GM23338 (cell line): ENCODE measurements around the gene TSHZ2. TPM values are rescaled to one million over a fixed set of nuclear protein-coding genes. Genes with fewer than 3 reads are reported as not detected.

Source experiments
- CTCF ChIP-seq, 2 experiments: fragments of 200-600 bp in 1 of 2; sonication (generic) in 1 of 2; conservative IDR thresholded peaks; 2 replicates each; pipeline versions ENCODE4 v1.5.1 to v1.6.1; 2016 to 2017; ENCODE audit warnings: antibody characterized with exemption in 2 of 2, low read depth in 2 of 2, mild to moderate bottlenecking in 2 of 2, moderate library complexity in 1 of 2
- EZH2phosphoT487 ChIP-seq: fragments of 200-600 bp; sonication (generic); IDR thresholded peaks from one replicate; pipeline ENCODE4 v1.8.1; 2018; ENCODE audit warnings: antibody characterized with exemption; ENCODE audit not compliant: unreplicated experiment
- REST ChIP-seq: IDR thresholded peaks from one replicate; pipeline ENCODE4 v1.6.1; 2018; ENCODE audit warnings: antibody characterized with exemption; ENCODE audit not compliant: unreplicated experiment
- STAT1 ChIP-seq: IDR thresholded peaks from one replicate; pipeline ENCODE4 v1.6.1; 2016; ENCODE audit warnings: antibody characterized with exemption; ENCODE audit not compliant: unreplicated experiment
- ZNF114 ChIP-seq: fragments of 250-450 bp; sonication (Bioruptor Pico); IDR thresholded peaks from 2 replicates; pipeline ENCODE4 v1.5.0; 2020; ENCODE audit warnings: mild to moderate bottlenecking, moderate library complexity
- ZNF462 ChIP-seq: fragments of 250-450 bp; sonication (Bioruptor Pico); IDR thresholded peaks from 2 replicates; pipeline ENCODE4 v1.5.0; 2020; ENCODE audit warnings: mild to moderate bottlenecking, moderate library complexity
- polyA plus RNA-seq: library from polyadenylated mRNA; unstranded; fragments of >200 nt; fragmentation: Nextera tagmentation; extraction: Ambion mirVana; gene quantifications from 2 replicates; pipeline ENCODE4 v1.2.1, GENCODE V29; 2016
- total RNA-seq: library from RNA; depleted of rRNA; stranded (reverse); fragments of >200 nt; shearing (Covaris generic); gene quantifications from 2 replicates; pipeline ENCODE4 v1.2.3, GENCODE V29; 2014

The TSHZ2 gene
- total and polyA plus RNA-seq, 2 experiments from 2014 or later: 0.49 to 1.3 TPM

GRCh38 chr20:53183181-53183580, 211.0 kb downstream of the TSHZ2 start (continued):
- TF ChIP-seq ZNF462 (CRISPR knock-in tag): no peak
- no peak for TF ChIP-seq ZNF114
- no peak for TF ChIP-seq REST
- TF ChIP-seq CTCF (conservative IDR thresholded peaks at IDR 0.05; ENCODE audit: low read depth in 2 of 2): no peak
- TF ChIP-seq EZH2phosphoT487: no peak
- no peak for TF ChIP-seq STAT1
